NCI-H748 (cell line): Measurements from ENCODE around the gene HOXA3.

Source experiments
- DNase-seq: peaks from one replicate; lab custom pipeline; 2025; ENCODE audit not compliant: unreplicated experiment; lab: John Stamatoyannopoulos, UW

The HOXA3 gene

GRCh38 chr7:27106181-27106900 is 46.0 kb downstream of the HOXA3 start:
- DNase-seq: no peak

GRCh38 chr7:27105301-27106031 is 46.9 kb downstream of the HOXA3 start:
- DNase-seq: no peak

- no peak for DNase-seq
Measured at GRCh38 chr7:27104341-27105058, 47.9 kb downstream of the HOXA3 start.

- DNase-seq: peak; percentile 65
Measured at GRCh38 chr7:27103489-27104226, 48.7 kb downstream of the HOXA3 start.

GRCh38 chr7:27102581-27103442 is 49.6 kb downstream of the HOXA3 start, which contains the start of gene HOXA2:
Gene HOXA2, minus strand, starts transcription at chr7:27102683. Its CDS starts 183 bp downstream, at chr7:27102500.
- DNase-seq: peak; percentile 25

- DNase-seq: no peak
Measured at GRCh38 chr7:27101957-27102580, 50.3 kb downstream of the HOXA3 start.

- DNase-seq: no peak
Measured at GRCh38 chr7:27101171-27101956, 51.0 kb downstream of the HOXA3 start.

GRCh38 chr7:27100694-27101170 is 51.7 kb downstream of the HOXA3 start:
- no peak for DNase-seq

- no peak for DNase-seq
Measured at GRCh38 chr7:27099453-27100370, 52.7 kb downstream of the HOXA3 start.

GRCh38 chr7:27098578-27099451 is 53.6 kb downstream of the HOXA3 start:
- DNase-seq: peak; percentile 40

- no peak for DNase-seq
Measured at GRCh38 chr7:27097686-27098577, 54.5 kb downstream of the HOXA3 start.

- peak; percentile 62 for DNase-seq
Measured at GRCh38 chr7:27096768-27097514, 55.4 kb downstream of the HOXA3 start.

- DNase-seq: peak; percentile 95
Measured at GRCh38 chr7:27095897-27096767, 56.3 kb downstream of the HOXA3 start, which contains the start of gene HOXA1. Gene HOXA1, minus strand, starts transcription at chr7:27096000. Its CDS starts 88 bp downstream, at chr7:27095912.
